GM23338 (cell line): ENCODE measurements around the gene SULF2. TPM values are rescaled to one million over a fixed set of nuclear protein-coding genes. Genes with fewer than 3 reads are reported as not detected.
"Not testable (repeated sequence)": the region's sequence is repeated elsewhere in the genome, so short reads cannot be mapped to it uniquely, and the experiment has no call there.

Source experiments
- ATAC-seq: fragments of 200-7000 bp; cut with Tn5 transposase; 3 replicates; pipeline ENCODE4 v1.9.1; 2020
- DNase-seq: peaks from one replicate; pipeline ENCODE4 v3.0.0-alpha.2; 2015; ENCODE audit warnings: low spot score
- H2AFZ ChIP-seq: fragments of 200-600 bp; sonication (generic); 2 replicates; pipeline ENCODE4 v1.8.0; 2016; ENCODE audit warnings: antibody characterized with exemption, mild to moderate bottlenecking, moderate library complexity
- H3F3A ChIP-seq: fragments of 200-600 bp; sonication (generic); replicated peaks from 2 replicates; pipeline ENCODE4 v1.8.0; 2017; ENCODE audit warnings: antibody characterized with exemption, mixed run types, low read depth
- H3K27ac ChIP-seq: fragments of 200-600 bp; sonication (generic); 2 replicates; pipeline ENCODE4 v1.6.1; 2016; ENCODE audit warnings: low read depth
- H3K27me3 ChIP-seq: fragments of 200-600 bp; sonication (generic); 2 replicates; pipeline ENCODE4 v1.8.0; 2016; ENCODE audit warnings: mild to moderate bottlenecking, mixed run types, moderate library complexity; ENCODE audit not compliant: insufficient read depth
- H3K36me3 ChIP-seq: fragments of 200-600 bp; sonication (generic); 2 replicates; pipeline ENCODE4 v1.8.0; 2016; ENCODE audit warnings: mild to moderate bottlenecking; ENCODE audit not compliant: insufficient read depth
- H3K4me1 ChIP-seq: fragments of 200-600 bp; sonication (generic); 2 replicates; pipeline ENCODE4 v1.8.0; 2016; ENCODE audit warnings: mild to moderate bottlenecking, moderate library complexity; ENCODE audit not compliant: insufficient read depth
- H3K4me2 ChIP-seq: fragments of 200-600 bp; sonication (generic); 2 replicates; pipeline ENCODE4 v1.7.1; 2017; ENCODE audit warnings: mixed run types
- H3K4me3 ChIP-seq: fragments of 200-600 bp; sonication (generic); 2 replicates; pipeline ENCODE4 v1.6.1; 2016; ENCODE audit warnings: mixed run types
- H3K79me2 ChIP-seq: fragments of 200-600 bp; sonication (generic); replicated peaks from 2 replicates; pipeline ENCODE4 v1.8.0; 2017; ENCODE audit warnings: mild to moderate bottlenecking; ENCODE audit not compliant: insufficient read depth
- H3K9me2 ChIP-seq: fragments of 200-600 bp; sonication (generic); 2 replicates; pipeline ENCODE4 v1.8.0; 2017; ENCODE audit not compliant: insufficient read depth
- H4K20me1 ChIP-seq: fragments of 200-600 bp; sonication (generic); replicated peaks from 2 replicates; pipeline ENCODE4 v1.8.0; 2017; ENCODE audit warnings: mild to moderate bottlenecking; ENCODE audit not compliant: insufficient read depth
- H3K27ac Mint-ChIP-seq: 2 replicates; pipeline ENCODE4 v1.8.0; 2020; ENCODE audit warnings: inconsistent platforms, mild to moderate bottlenecking, moderate library complexity, mixed read lengths
- H3K27me3 Mint-ChIP-seq: 3 replicates; pipeline ENCODE4 v1.8.0; 2022; ENCODE audit warnings: low read depth, mild to moderate bottlenecking, moderate library complexity, mixed read lengths, inconsistent platforms; ENCODE audit not compliant: insufficient read depth, poor library complexity
- H3K36me3 Mint-ChIP-seq: 3 replicates; pipeline ENCODE4 v1.8.0; 2021; ENCODE audit warnings: low read depth, mild to moderate bottlenecking, inconsistent platforms, moderate library complexity, mixed read lengths
- H3K4me1 Mint-ChIP-seq: 3 replicates; pipeline ENCODE4 v1.8.0; 2020; ENCODE audit warnings: mild to moderate bottlenecking, inconsistent platforms, mixed read lengths
- H3K4me3 Mint-ChIP-seq: 3 replicates; pipeline ENCODE4 v1.8.0; 2021; ENCODE audit warnings: moderate library complexity, mild to moderate bottlenecking, inconsistent platforms, mixed read lengths
- H3K9me3 Mint-ChIP-seq: 3 replicates; pipeline ENCODE4 v1.8.0; 2020; ENCODE audit warnings: moderate library complexity, mild to moderate bottlenecking, inconsistent platforms, mixed read lengths
- CTCF ChIP-seq, 2 experiments: fragments of 200-600 bp in 1 of 2; sonication (generic) in 1 of 2; conservative IDR thresholded peaks; 2 replicates each; pipeline versions ENCODE4 v1.5.1 to v1.6.1; 2016 to 2017; ENCODE audit warnings: antibody characterized with exemption in 2 of 2, low read depth in 2 of 2, mild to moderate bottlenecking in 2 of 2, moderate library complexity in 1 of 2
- ETS1 ChIP-seq: IDR thresholded peaks from 2 replicates; pipeline ENCODE4 v1.6.1; 2016; ENCODE audit warnings: antibody characterized with exemption
- EZH2phosphoT487 ChIP-seq: fragments of 200-600 bp; sonication (generic); IDR thresholded peaks from one replicate; pipeline ENCODE4 v1.8.1; 2018; ENCODE audit warnings: antibody characterized with exemption; ENCODE audit not compliant: unreplicated experiment
- JUNB ChIP-seq: IDR thresholded peaks from one replicate; pipeline ENCODE4 v1.6.1; 2016; ENCODE audit warnings: antibody characterized with exemption; ENCODE audit not compliant: unreplicated experiment
- REST ChIP-seq: IDR thresholded peaks from one replicate; pipeline ENCODE4 v1.6.1; 2018; ENCODE audit warnings: antibody characterized with exemption; ENCODE audit not compliant: unreplicated experiment
- STAT1 ChIP-seq: IDR thresholded peaks from one replicate; pipeline ENCODE4 v1.6.1; 2016; ENCODE audit warnings: antibody characterized with exemption; ENCODE audit not compliant: unreplicated experiment
- ZNF114 ChIP-seq: fragments of 250-450 bp; sonication (Bioruptor Pico); IDR thresholded peaks from 2 replicates; pipeline ENCODE4 v1.5.0; 2020; ENCODE audit warnings: mild to moderate bottlenecking, moderate library complexity
- ZNF331 ChIP-seq: fragments of 250-450 bp; sonication (Bioruptor Pico); IDR thresholded peaks from 2 replicates; pipeline ENCODE4 v1.5.0; 2020; ENCODE audit warnings: low read depth, mild to moderate bottlenecking, moderate library complexity
- polyA plus RNA-seq: library from polyadenylated mRNA; unstranded; fragments of >200 nt; fragmentation: Nextera tagmentation; extraction: Ambion mirVana; gene quantifications from 2 replicates; pipeline ENCODE4 v1.2.1, GENCODE V29; 2016
- total RNA-seq: library from RNA; depleted of rRNA; stranded (reverse); fragments of >200 nt; shearing (Covaris generic); gene quantifications from 2 replicates; pipeline ENCODE4 v1.2.3, GENCODE V29; 2014

Gene SULF2
- total and polyA plus RNA-seq, 2 experiments from 2014 or later: 9.5 to 20.7 TPM

- ATAC-seq, H3K9me2 ChIP-seq, H3K36me3 ChIP-seq, H3K4me3 Mint-ChIP-seq, H4K20me1 ChIP-seq, DNase-seq, H3K27me3 ChIP-seq, H3K36me3 Mint-ChIP-seq, H3K79me2 ChIP-seq, H3K27me3 Mint-ChIP-seq, H3K9me3 Mint-ChIP-seq, H3F3A ChIP-seq, H2AFZ ChIP-seq, H3K4me1 ChIP-seq, H3K27ac Mint-ChIP-seq, H3K4me3 ChIP-seq, H3K4me2 ChIP-seq, H3K4me1 Mint-ChIP-seq, H3K27ac ChIP-seq: not testable (repeated sequence)
Observed at GRCh38 chr20:47831675-47832074, 46.4 kb upstream of the SULF2 start.

- not testable (repeated sequence) for H3K27me3 ChIP-seq, H2AFZ ChIP-seq, H3K9me3 Mint-ChIP-seq, H3F3A ChIP-seq, H3K4me3 Mint-ChIP-seq, H3K36me3 Mint-ChIP-seq, H3K4me1 ChIP-seq, DNase-seq, H3K27ac Mint-ChIP-seq, H3K36me3 ChIP-seq, H3K79me2 ChIP-seq, H3K4me3 ChIP-seq, H3K9me2 ChIP-seq, H3K4me1 Mint-ChIP-seq, H3K27me3 Mint-ChIP-seq, H4K20me1 ChIP-seq, H3K4me2 ChIP-seq, H3K27ac ChIP-seq, ATAC-seq
Observed at GRCh38 chr20:47826716-47827115, 41.4 kb upstream of the SULF2 start.

GRCh38 chr20:47826006-47826405 lies 40.7 kb upstream of the SULF2 start:
- H4K20me1 ChIP-seq, H3K36me3 Mint-ChIP-seq, H3K4me1 ChIP-seq, H3K4me1 Mint-ChIP-seq, H3K4me2 ChIP-seq, DNase-seq, H3K9me3 Mint-ChIP-seq, ATAC-seq, H3K79me2 ChIP-seq, H3K4me3 ChIP-seq, H3K27me3 Mint-ChIP-seq, H3K27ac ChIP-seq, H3K36me3 ChIP-seq, H3F3A ChIP-seq, H2AFZ ChIP-seq, H3K27ac Mint-ChIP-seq, H3K9me2 ChIP-seq, H3K27me3 ChIP-seq, H3K4me3 Mint-ChIP-seq: not testable (repeated sequence)

- H3K4me1 Mint-ChIP-seq: peaks cover 5% of the 10 kb centered on the region; the same call in 2 of the 3 replicates
- no peak overlapping the region for H3K27ac Mint-ChIP-seq
- DNase-seq: no peak
- Histone ChIP-seq H4K20me1 (no peaks in the 10 kb centered on the region), H3K27me3 (no peaks in the 10 kb centered on the region), H3K4me2 (no peak overlapping the region), H3F3A (no peaks in the 10 kb centered on the region), H3K27ac (no peak overlapping the region), H3K4me1 (no peaks in the 10 kb centered on the region), H3K4me3 (no peak overlapping the region), H2AFZ (no peak overlapping the region), H3K79me2 (no peaks in the 10 kb centered on the region), H3K36me3 (no peaks in the 10 kb centered on the region), H3K9me2 (no peaks in the 10 kb centered on the region)
- H3K4me3 Mint-ChIP-seq: no peak overlapping the region
- no peaks in the 10 kb centered on the region; the same call in 2 of the 3 replicates for H3K9me3 Mint-ChIP-seq
- H3K36me3 Mint-ChIP-seq: no peaks in the 10 kb centered on the region
- peaks cover 6% of the 10 kb centered on the region for H3K27me3 Mint-ChIP-seq
- no peak; the same call in 2 of the 3 replicates for ATAC-seq
- TF ChIP-seq JUNB (no peak), ZNF114 (no peak), REST (no peak), CTCF (conservative IDR thresholded peaks at IDR 0.05; ENCODE audit: low read depth in 2 of 2) (no peak), ETS1 (no peak), STAT1 (no peak), EZH2phosphoT487 (no peak), ZNF331 (CRISPR knock-in tag) (no peak)
Observed at GRCh38 chr20:47825011-47825762, 39.9 kb upstream of the SULF2 start.
